Measurements from ENCODE around the gene NOL9.
A peak's percentile ranks its signal among the peaks of the same experiment; 100 is the strongest.

NOL9 gene

DNA sequence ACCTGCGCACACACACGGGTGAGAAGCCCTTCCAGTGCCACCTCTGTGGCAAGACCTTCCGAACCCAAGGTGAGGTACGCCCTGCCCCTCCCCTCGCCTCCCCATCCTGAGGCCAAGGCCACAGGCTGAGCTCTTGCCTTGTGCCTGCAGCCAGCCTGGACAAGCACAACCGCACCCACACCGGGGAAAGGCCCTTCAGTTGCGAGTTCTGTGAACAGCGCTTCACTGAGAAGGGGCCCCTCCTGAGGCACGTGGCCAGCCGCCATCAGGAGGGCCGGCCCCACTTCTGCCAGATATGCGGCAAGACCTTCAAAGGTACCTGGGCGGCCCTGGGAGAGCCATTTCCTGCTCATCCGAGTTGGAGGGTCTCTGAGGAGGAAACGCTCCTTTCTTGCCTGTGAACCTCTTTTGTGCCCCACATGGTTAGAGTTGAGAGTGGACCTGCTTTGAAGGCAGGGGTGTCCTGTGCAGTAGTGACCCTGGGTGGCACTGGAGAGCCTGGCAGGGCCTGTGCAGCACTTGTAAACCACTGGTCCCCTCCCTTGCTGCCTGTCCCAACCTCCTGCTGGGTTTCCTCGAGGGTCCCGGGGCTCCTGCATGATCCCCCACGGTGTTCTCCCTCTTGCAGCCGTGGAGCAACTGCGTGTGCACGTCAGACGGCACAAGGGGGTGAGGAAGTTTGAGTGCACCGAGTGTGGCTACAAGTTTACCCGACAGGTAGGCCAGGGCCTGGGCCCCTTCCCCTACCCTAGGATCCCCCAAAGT lies 34.0 kb upstream of the NOL9 start:
- H3K9me3 ChIP-seq (ENCODE audit: control insufficient read depth, insufficient read depth, low read length): no peaks in the 10 kb centered on the region
- H3K36me3 ChIP-seq (ENCODE audit: control insufficient read depth, insufficient read depth, low read length): peaks cover 15% of the 10 kb centered on the region
- H3K4me3 ChIP-seq (ENCODE audit: low read length): no peak overlapping the region
- H3K27ac ChIP-seq (ENCODE audit: low read length): no peak overlapping the region
- no peaks in the 10 kb centered on the region for H3K4me1 ChIP-seq (ENCODE audit: control insufficient read depth, insufficient read depth, low read length)
- DNase-seq (ENCODE audit: low read depth, low spot score): no peak
- H3K27me3 ChIP-seq (ENCODE audit: control insufficient read depth, insufficient read depth, low read length): no peaks in the 10 kb centered on the region
- no CpG with 5 or more reads among the region's 25 CpGs for WGBS (ENCODE audit: insufficient coverage, insufficient read length)

DNA sequence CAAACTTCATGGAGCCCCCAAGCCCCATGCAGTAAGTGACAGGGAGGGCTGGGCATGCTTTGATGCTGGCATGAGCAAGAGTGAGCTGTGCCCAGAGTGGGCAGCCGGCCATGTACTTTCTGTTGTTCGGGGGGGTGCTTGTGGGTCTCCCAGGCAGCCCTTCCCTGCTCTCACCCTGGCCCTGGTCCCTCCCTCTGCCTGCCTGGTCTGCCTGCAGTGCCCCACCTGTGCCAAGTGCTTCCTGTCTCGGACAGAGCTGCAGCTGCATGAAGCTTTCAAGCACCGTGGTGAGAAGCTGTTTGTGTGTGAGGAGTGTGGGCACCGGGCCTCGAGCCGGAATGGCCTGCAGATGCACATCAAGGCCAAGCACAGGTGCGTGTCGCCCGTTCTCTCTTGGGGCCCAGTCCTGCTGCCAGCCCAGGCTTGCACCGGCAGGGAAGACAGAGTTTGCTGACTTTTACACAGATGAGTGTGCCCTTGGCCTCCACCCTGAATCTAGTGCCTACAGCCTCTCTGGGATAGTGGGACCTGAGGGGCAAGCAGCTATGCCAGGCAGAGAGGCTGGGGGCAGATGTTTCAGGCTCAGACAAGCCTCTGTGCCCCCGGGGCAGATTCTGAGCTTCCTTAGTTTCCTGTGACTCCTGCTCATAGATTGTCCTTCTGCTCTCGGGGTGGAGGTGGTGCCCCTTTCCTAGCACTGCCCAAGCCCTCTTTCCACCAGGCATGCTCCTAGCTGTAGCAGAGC lies 33.1 kb upstream of the NOL9 start:
- no peak for DNase-seq (ENCODE audit: low read depth, low spot score)
- H3K36me3 ChIP-seq (ENCODE audit: control insufficient read depth, insufficient read depth, low read length): peaks cover 10% of the 10 kb centered on the region

DNA sequence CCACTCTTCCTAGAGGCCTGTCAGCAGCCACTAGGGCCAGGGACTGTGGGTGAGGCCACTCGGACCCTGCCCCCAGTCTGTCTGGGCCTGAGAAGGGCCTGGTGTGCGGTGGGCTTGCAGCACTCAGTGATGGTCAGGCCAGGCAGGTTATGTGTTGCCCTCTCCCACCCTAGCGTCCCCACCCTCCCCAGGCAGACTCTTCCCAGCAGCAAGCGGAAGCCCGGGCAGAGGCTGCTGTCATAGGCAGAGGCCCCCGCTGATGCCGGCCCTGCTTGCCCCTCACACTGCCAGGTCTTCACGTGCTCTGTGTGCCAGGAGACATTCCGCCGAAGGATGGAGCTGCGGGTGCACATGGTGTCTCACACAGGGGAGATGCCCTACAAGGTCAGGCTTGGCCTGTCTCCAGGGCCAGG lies 32.1 kb upstream of the NOL9 start:
- no peak for DNase-seq (ENCODE audit: low read depth, low spot score)
- no peak overlapping the region for H3K27ac ChIP-seq (ENCODE audit: low read length)
- no peaks in the 10 kb centered on the region for H3K27me3 ChIP-seq (ENCODE audit: control insufficient read depth, insufficient read depth, low read length)
- H3K36me3 ChIP-seq (ENCODE audit: control insufficient read depth, insufficient read depth, low read length): peaks cover 10% of the 10 kb centered on the region
- no CpG with 5 or more reads among the region's 11 CpGs for WGBS (ENCODE audit: insufficient coverage, insufficient read length)
- no peaks in the 10 kb centered on the region for H3K9me3 ChIP-seq (ENCODE audit: control insufficient read depth, insufficient read depth, low read length)
- H3K4me3 ChIP-seq (ENCODE audit: low read length): no peak overlapping the region
- H3K4me1 ChIP-seq (ENCODE audit: control insufficient read depth, insufficient read depth, low read length): no peaks in the 10 kb centered on the region

More for the DNA sequence above, 33.1 kb upstream of the NOL9 start:
- Histone ChIP-seq H3K4me3 (ENCODE audit: low read length) (no peak overlapping the region), H3K27ac (ENCODE audit: low read length) (no peak overlapping the region), H3K4me1 (ENCODE audit: control insufficient read depth, insufficient read depth, low read length) (no peaks in the 10 kb centered on the region), H3K9me3 (ENCODE audit: control insufficient read depth, insufficient read depth, low read length) (no peaks in the 10 kb centered on the region), H3K27me3 (ENCODE audit: control insufficient read depth, insufficient read depth, low read length) (no peaks in the 10 kb centered on the region)
- WGBS (ENCODE audit: insufficient coverage, insufficient read length): no CpG with 5 or more reads among the region's 13 CpGs

DNA sequence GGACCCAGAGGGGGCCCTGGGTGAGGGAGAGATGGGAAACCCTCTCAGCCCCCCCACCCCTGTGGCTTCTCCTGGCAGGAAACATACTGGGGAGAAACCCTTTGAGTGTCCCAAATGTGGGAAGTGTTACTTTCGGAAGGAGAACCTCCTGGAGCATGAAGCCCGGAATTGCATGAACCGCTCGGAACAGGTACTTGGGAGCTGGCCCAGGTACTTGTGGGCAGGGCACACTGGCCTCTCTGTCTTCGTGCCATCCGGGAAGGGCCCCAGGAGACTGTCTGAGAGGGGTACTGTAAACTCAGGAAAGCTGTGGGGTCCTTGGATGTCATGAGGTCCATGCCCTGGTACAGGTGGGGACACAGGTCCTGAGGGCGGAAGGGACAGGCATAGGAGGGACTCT lies 31.5 kb upstream of the NOL9 start:
- Histone ChIP-seq H3K27me3 (ENCODE audit: control insufficient read depth, insufficient read depth, low read length) (no peaks in the 10 kb centered on the region), H3K9me3 (ENCODE audit: control insufficient read depth, insufficient read depth, low read length) (no peaks in the 10 kb centered on the region), H3K36me3 (ENCODE audit: control insufficient read depth, insufficient read depth, low read length) (peaks cover 8% of the 10 kb centered on the region), H3K27ac (ENCODE audit: low read length) (no peak overlapping the region), H3K4me3 (ENCODE audit: low read length) (no peak overlapping the region), H3K4me1 (ENCODE audit: control insufficient read depth, insufficient read depth, low read length) (no peaks in the 10 kb centered on the region)
- DNase-seq (ENCODE audit: low read depth, low spot score): no peak
- no CpG with 5 or more reads among the region's 7 CpGs for WGBS (ENCODE audit: insufficient coverage, insufficient read length)

DNA sequence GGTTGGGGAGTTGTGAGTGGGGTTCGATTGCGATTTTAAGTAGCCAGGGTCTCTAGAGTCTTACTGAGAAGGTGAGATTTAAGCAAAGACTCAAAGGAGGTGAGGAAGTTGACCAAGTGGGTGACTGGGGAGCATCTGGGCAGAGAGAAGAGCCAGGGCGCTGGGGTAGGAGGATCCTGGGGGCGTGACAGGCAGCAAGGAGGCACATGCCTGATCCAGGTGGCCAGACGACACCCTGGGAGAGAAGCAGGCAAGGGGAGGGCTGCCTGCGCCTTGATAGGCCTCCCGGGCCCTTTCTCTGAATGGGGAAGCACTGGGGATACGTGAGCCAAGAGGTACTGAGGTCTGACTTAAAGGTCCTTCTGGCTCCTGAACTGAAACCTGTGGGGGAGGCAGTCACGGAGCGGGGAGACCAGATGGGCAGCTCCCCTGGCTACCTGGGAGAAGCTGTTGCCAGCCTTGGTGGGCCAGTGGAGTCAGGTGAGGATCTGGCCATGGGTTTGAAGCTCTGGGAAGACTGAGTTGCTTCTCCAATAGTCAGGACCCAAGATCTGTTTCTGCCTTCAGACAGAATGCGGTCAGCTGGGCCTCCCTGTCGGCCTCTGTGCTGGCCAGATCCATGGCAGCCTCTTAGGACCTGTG lies 30.9 kb upstream of the NOL9 start:
- H3K4me3 ChIP-seq (ENCODE audit: low read length): no peak overlapping the region
- no peaks in the 10 kb centered on the region for H3K9me3 ChIP-seq (ENCODE audit: control insufficient read depth, insufficient read depth, low read length)
- DNase-seq (ENCODE audit: low read depth, low spot score): no peak
- peaks cover 8% of the 10 kb centered on the region for H3K36me3 ChIP-seq (ENCODE audit: control insufficient read depth, insufficient read depth, low read length)
- no peaks in the 10 kb centered on the region for H3K27me3 ChIP-seq (ENCODE audit: control insufficient read depth, insufficient read depth, low read length)
- WGBS (ENCODE audit: insufficient coverage, insufficient read length): no CpG with 5 or more reads among the region's 12 CpGs
- no peak overlapping the region for H3K27ac ChIP-seq (ENCODE audit: low read length)
- H3K4me1 ChIP-seq (ENCODE audit: control insufficient read depth, insufficient read depth, low read length): 0 out of 2 replicates have a peak, but pooled peaks cover 3% of the 10 kb centered on the region

DNA sequence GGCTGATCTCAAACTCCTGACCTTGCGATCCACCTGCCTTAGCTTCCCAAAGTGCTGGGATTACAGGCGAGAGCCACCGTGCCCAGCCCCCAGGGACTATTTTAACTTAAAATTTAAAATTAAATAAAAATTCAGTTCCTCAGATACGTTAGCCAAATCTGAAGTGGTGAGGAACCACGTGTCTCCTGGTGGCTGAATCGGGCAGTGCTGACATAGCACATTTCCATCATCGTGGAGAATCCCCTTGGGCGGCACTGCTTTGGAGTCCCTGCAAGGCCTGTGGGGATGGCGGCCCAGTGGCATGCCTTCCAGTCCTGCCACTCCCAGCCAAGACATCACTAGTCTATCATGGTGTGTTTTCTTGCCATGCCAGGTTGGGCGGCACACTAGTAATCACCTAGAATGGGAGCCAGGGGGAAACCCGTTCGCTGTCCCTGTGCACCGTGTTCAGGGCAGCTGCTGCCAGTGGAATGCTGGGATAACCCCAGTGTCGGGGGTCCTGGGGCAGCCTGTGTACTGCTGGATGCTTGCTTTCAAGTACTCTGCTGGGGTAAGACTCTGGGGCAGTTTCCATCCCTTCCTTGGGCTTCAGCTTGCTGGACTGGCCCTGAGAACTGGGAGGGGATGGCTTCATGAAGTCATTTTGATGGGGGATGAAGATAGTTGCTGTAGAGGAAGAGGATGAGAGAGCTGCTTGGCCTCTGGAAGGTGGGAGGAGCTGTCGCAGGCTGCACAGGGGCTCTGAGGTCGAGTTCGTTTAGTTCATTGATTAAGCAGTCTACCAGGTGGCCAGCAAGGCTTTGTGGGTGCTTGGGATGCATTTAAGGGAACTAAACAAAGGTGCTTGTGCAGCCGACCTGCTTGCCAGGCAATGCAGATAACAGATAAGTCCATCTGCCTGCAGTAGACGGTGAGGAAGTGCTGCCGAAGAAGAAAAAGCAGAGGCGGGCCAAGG lies 30.1 kb upstream of the NOL9 start:
- Histone ChIP-seq H3K4me1 (ENCODE audit: control insufficient read depth, insufficient read depth, low read length) (0 out of 2 replicates have a peak, but pooled peaks cover 3% of the 10 kb centered on the region), H3K27me3 (ENCODE audit: control insufficient read depth, insufficient read depth, low read length) (no peaks in the 10 kb centered on the region), H3K9me3 (ENCODE audit: control insufficient read depth, insufficient read depth, low read length) (no peaks in the 10 kb centered on the region), H3K27ac (ENCODE audit: low read length) (no peak overlapping the region), H3K4me3 (ENCODE audit: low read length) (no peak overlapping the region), H3K36me3 (ENCODE audit: control insufficient read depth, insufficient read depth, low read length) (peaks cover 8% of the 10 kb centered on the region)
- no peak for DNase-seq (ENCODE audit: low read depth, low spot score)
- no CpG with 5 or more reads among the region's 21 CpGs for WGBS (ENCODE audit: insufficient coverage, insufficient read length)

DNA sequence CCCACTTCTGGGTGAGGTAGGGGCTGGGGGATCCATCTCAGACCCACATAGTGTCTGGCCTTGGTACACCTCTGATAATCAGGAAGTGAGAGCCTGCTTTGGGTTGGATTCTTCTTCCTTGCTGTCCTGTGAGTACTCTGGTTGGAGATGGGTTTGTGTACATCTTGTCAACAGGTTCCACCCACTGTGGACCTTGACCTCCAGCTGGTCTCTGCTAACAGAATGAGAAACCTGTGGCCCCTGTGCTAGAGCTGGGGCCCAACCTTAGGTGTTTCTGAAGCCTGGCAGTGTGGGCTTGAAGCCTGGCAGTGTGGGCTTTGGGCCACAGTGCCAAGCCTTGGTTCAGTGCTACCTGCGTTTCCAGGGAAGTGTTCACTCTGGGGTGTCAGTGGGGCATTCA lies 28.1 kb upstream of the NOL9 start:
- WGBS (ENCODE audit: insufficient coverage, insufficient read length): no CpG with 5 or more reads among the region's 1 CpG
- no peak for DNase-seq (ENCODE audit: low read depth, low spot score)
- H3K4me1 ChIP-seq (ENCODE audit: control insufficient read depth, insufficient read depth, low read length): peaks cover 6% of the 10 kb centered on the region

DNA sequence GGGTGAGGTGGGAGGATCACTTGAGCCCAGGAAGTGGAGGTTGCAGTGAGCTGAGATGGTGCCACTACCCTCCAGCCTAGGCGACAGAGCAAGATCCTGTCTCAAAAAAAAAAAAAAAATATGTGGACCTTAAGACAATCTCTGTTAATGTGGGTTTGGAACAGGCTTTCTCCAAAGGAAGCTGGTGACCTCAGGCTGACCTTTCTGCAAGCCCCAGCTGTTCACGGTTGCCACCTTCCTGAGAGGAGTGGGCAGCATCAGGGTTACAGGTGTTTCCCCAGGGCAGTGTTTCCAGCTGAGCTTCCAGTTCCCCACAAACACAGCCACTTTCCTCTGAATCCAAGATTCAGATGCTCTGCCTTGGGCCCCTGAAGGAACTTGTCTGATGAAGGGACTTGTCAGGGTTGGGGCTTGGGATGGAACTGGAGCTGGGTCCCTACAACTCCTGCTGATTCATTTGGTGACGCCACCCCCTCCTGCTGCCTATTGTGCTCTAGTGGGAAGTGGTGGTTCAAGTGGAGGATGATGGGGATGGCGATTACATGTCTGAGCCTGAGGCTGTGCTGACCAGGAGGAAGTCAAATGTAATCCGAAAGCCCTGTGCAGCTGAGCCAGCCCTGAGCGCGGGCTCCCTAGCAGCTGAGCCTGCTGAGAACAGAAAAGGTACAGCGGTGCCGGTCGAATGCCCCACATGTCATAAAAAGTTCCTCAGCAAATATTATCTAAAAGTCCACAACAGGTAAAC lies 27.4 kb upstream of the NOL9 start:
- Histone ChIP-seq H3K27ac (ENCODE audit: low read length) (no peak overlapping the region), H3K4me3 (ENCODE audit: low read length) (no peak overlapping the region), H3K9me3 (ENCODE audit: control insufficient read depth, insufficient read depth, low read length) (no peaks in the 10 kb centered on the region), H3K27me3 (ENCODE audit: control insufficient read depth, insufficient read depth, low read length) (no peaks in the 10 kb centered on the region), H3K36me3 (ENCODE audit: control insufficient read depth, insufficient read depth, low read length) (no peaks in the 10 kb centered on the region), H3K4me1 (ENCODE audit: control insufficient read depth, insufficient read depth, low read length) (peaks cover 6% of the 10 kb centered on the region)
- no CpG with 5 or more reads among the region's 10 CpGs for WGBS (ENCODE audit: insufficient coverage, insufficient read length)
- no peak for DNase-seq (ENCODE audit: low read depth, low spot score)

More for the DNA sequence above, 28.1 kb upstream of the NOL9 start:
- H3K36me3 ChIP-seq (ENCODE audit: control insufficient read depth, insufficient read depth, low read length): no peaks in the 10 kb centered on the region; the same call in 1 of the 2 replicates
- H3K4me3 ChIP-seq (ENCODE audit: low read length): no peak overlapping the region
- H3K9me3 ChIP-seq (ENCODE audit: control insufficient read depth, insufficient read depth, low read length): no peaks in the 10 kb centered on the region
- no peak overlapping the region for H3K27ac ChIP-seq (ENCODE audit: low read length)
- H3K27me3 ChIP-seq (ENCODE audit: control insufficient read depth, insufficient read depth, low read length): no peaks in the 10 kb centered on the region

DNA sequence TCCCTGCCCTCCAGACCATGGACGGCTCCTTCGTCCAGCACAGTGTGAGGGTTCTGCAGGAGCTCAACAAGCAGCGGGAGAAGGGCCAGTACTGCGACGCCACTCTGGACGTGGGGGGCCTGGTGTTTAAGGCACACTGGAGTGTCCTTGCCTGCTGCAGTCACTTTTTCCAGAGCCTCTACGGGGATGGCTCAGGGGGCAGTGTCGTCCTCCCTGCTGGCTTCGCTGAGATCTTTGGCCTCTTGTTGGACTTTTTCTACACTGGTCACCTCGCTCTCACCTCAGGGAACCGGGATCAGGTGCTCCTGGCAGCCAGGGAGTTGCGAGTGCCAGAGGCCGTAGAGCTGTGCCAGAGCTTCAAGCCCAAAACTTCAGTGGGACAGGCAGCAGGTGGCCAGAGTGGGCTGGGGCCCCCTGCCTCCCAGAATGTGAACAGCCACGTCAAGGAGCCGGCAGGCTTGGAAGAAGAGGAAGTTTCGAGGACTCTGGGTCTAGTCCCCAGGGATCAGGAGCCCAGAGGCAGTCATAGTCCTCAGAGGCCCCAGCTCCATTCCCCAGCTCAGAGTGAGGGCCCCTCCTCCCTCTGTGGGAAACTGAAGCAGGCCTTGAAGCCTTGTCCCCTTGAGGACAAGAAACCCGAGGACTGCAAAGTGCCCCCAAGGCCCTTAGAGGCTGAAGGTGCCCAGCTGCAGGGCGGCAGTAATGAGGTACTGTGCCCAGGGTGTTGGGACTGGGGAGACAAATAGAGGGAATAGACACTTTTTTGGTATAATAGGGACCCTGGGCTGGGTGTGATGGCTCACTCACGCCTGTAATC lies 26.5 kb upstream of the NOL9 start:
- DNase-seq (ENCODE audit: low read depth, low spot score): no peak
- Histone ChIP-seq H3K9me3 (ENCODE audit: control insufficient read depth, insufficient read depth, low read length) (no peaks in the 10 kb centered on the region), H3K4me1 (ENCODE audit: control insufficient read depth, insufficient read depth, low read length) (peaks cover 6% of the 10 kb centered on the region), H3K27ac (ENCODE audit: low read length) (no peak overlapping the region), H3K4me3 (ENCODE audit: low read length) (peak overlapping the region; percentile 82; the same call in 1 of the 2 replicates), H3K27me3 (ENCODE audit: control insufficient read depth, insufficient read depth, low read length) (no peaks in the 10 kb centered on the region), H3K36me3 (ENCODE audit: control insufficient read depth, insufficient read depth, low read length) (no peaks in the 10 kb centered on the region)
- no CpG with 5 or more reads among the region's 19 CpGs for WGBS (ENCODE audit: insufficient coverage, insufficient read length)
